NCI-H146 (cell line): Measurements from ENCODE around the gene CYB561D2.

Experiments used
- DNase-seq: peaks from one replicate; lab custom pipeline; 2025; lab: John Stamatoyannopoulos, UW

CYB561D2 gene

DNA sequence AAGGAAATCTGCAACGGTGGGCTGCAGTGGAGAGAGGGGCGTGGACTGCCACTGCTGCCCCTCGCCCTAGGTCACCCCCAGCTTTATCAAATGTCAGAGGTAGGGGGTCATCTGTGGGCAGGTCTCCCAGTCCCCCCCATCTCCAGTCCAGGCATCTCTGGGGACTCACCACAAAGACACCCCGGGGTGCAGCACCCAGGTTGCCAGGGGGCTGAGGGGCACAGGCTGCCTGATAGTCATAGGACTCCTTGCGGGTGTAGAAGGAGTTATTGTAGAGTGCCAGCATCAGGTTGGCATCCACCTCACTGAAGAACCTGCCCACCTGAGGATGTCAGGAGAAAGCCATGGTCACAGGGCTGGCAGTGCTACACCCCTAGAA lies 15.2 kb downstream of the CYB561D2 start:
- DNase-seq, result no peak

DNA sequence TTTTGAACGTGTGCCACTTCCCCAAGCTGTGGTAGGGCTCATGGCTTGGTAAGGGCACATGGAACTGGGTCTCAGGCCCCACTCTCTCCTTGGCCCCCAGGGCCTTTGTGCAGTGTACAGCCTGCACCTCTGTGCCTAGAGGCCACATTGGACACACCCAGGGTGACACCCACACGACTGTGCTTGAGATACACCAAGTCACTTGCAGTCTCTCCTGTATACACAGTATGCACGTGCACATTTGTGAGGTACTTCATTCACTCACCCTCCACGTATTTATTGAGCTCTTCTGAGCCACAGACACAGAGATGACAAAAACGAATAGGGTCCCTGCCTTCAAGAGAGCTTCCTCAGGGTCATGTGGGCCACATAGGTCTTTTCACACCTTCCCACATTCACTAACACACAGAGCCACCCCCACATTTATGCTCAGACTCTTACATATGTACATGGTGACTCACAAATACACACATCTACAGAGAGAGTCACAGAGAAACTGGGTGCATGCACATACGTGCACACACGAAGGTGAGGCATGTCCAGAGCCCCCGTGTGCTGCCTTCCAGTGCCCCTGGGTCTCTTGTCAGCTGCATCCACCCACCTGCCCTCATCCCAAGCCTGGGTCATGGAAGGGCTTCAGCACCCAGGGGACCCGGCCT lies 18.5 kb downstream of the CYB561D2 start:
- no peak for DNase-seq

DNA sequence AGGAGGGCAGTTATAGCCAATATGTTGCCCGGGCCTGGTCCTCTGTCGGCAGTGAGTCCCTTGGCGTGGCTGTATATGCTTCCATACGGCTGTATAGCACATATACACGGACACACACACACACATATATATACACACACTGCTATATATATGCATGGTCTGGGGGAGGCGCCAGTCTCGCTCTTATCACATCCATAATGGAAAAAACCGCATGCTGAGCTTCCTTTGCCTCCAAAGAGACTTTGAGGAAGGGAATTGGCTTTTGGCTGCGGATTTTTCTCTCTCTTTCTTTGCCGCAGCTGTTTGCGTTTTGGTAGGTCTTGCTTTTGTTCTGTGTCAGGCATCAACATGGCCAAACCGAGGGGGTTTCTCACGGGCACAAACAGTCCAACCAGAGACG lies 19.9 kb downstream of the CYB561D2 start:
- peak; percentile 32 for DNase-seq

DNA sequence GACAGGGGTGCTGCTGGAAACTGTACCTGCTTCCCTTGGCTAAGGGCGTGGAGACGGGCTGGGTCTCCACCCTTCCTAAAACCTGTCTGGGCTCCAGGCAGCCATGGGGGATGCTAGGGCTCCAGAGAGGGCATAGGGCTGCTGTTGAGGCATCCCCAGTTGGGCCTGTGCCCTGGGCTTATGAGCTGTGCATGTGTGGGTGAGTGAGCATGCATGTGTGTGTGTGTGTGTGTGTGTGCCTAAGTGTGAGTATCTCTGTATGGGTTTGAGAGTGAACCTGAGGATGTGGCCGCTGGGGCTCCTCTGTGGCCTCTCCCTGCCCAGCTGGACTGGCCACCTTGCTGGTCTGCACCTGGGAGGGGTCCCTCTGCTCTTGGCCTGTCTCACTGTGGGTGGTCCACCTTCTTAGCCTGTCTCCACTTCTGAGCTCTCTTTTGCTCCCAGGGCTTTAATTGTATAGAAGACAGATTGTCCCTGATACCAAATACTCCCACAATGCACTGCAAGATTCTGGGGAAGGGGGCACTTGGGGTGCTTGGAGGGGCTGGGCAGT lies 20.5 kb downstream of the CYB561D2 start:
- no peak for DNase-seq

DNA sequence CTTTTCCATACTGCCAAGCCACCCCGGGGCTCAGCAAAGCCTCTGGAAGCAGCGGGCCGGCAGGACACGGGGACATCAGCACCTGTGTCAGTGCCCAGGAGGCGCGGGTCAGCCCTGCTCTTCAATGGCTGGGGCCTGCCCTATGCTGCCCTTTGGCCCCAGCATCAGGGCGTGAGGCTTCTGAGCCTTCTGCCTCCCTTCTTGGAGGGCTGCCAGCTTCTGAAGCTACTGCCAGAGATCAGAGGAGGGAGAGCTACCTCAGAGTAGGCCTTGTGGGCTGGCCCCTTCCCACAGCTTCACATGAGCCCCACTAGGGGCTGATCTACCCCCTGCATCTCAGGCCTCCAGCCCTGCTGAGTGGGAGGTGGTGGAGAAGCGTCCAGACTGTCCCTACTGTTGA lies 21.7 kb downstream of the CYB561D2 start:
- DNase-seq, result no peak

DNA sequence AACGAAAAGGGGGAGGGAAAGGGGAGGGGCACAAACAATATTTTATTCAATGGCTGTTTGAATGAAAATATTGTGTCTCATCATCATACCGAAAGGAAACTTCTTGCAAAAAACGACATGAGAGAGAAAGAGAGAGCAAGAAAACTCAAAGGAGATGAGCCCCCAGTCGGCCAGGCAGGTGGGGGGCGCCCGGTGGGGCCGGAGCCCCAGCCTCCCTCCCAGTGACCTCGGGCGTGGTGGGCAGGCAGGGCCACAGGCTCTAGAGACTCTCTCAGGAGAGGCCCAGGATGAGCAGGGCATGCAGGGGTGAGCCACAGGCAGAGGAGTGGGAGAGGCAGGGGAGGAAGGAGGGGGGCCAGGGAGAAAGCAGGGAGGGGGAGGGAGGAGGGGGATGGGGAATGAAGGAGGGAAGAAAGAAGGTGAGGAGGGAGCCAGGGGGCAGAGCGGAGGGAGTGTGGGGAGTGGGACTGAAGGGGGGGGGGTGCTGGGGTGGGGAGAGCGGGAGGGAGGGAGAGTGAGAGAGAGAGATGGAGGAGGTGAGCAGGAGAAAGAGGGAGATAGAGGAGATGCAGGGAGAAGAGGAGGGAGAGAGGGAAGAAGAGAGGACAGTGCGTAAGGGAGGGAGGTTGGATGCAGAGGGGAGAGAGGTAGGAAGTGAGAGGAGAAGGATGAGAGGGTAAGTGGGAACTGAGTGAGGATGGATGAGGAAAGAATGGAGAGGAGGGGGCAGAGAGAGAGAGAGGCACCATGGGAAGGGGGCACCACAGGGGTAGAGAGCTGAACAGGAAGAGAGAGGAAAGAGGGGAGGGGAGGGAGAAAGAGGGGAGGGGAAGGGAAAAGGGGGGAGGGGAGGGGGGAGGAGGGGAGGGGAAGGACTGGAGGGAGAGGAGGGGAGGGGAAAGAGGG lies 22.7 kb downstream of the CYB561D2 start:
- DNase-seq, result no peak

DNA sequence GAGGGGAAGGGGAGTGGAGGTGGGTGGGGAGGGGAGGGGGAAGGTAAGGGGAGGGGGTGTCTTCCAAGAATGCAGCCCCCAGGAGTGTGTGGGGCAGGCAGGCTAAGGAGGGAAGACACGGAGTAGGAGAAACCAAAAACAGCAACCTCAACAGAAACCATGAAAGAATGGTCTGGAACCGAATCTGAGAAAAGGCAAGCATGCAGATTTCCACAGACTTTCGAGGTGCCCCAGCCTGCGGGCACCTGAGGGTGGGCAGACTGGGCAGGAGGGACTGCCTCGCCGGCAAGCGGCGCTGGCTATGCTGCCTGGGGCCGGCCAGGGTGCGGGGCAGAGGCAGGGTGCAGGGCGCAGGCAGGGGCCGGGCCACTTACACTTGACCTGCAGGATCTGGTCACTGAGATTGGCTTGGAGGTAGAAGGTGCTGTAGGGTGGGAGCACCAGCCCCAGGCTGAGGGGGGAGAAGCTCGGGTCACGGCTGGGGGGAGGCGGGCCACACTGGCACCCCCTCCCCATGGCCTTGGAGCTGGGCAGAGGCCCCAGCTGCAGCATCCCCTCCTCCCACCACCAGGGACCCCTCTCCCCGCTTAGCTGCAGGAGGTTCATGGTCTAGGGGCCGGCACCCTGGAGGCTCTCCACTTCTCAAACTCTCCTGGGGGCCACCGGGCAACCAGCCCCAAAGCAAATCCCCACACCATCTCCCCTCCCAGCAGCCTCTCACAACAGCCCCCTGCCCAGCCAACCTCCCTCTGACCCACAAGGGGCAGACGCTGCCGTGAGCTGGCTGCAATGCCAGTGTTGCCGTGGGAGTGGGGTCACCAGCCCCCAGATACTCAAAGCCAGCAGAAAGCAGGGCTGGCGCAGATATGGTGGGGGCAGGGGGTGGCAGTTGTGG lies 23.9 kb downstream of the CYB561D2 start:
- no peak for DNase-seq

DNA sequence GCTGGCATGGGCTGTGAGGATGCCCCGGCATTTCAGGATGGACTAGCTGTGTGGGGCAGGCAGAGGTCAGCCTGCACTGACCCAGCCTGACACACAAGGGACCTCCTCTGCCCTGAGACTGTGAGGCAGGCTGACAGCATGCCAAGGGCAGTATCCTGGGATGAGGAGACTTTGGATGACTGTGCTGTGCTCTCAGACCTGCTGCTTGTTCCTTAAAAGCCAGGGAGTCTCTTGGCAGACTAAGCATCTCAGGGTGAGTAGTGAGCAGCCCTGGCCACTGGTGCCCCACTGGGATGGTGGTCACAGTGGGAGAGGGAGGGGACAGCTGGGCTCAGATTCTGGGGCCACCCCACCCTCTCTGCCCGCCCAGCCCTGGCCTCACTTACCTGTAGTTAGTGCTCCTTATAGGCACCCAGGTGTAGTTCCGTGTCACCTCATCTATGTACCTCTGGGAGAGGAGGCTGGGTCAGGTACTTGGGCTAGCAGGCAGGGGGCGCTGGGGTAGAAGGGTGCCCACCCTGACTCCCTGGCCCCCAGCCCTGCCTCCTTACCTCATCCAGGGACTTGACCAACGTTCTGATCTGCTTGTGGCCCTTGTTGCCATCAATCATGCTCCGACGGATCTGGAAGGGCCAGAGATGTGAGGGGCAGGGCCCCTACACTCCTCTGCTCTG lies 24.7 kb downstream of the CYB561D2 start:
- no peak for DNase-seq

DNA sequence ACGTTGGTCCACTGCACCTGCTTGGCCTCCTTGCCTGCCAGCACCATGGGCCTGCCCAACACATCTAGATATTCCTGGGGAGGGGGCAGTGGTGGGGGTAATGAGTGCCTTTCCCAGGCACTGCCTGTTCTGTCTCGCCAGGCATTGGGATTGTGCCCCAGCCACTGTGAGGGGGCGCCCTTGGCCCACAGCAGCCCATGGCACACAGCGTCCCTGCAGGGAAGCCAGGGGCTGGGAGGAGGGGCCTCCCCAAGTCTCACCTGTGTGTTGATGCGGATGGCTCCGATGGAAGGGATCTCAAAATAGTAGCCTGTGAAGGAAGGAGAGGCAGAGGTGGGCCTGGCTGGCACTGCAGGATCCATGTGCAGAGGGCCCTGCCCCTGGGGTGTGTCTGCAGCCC lies 27.4 kb downstream of the CYB561D2 start:
- no peak for DNase-seq

DNA sequence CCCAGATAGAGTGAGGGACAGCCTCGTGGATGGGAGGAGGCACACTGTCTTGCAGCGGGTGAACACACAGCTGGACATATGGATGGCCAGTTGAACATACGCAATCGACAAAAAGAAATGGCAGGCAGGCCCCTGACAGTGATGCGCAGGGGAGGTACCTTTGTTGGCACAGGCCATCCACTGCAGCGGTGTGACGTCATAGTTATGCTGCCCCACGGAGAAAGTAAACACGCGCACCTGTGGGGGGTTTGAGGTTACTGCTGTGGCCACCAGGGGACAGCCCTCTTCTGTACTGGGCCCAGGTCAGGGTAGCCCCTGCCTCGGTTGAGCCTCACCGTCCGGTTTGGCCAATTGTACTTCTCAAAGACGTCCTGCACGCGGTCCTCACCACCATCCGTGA lies 28.1 kb downstream of the CYB561D2 start:
- peak; percentile 9 for DNase-seq

DNA sequence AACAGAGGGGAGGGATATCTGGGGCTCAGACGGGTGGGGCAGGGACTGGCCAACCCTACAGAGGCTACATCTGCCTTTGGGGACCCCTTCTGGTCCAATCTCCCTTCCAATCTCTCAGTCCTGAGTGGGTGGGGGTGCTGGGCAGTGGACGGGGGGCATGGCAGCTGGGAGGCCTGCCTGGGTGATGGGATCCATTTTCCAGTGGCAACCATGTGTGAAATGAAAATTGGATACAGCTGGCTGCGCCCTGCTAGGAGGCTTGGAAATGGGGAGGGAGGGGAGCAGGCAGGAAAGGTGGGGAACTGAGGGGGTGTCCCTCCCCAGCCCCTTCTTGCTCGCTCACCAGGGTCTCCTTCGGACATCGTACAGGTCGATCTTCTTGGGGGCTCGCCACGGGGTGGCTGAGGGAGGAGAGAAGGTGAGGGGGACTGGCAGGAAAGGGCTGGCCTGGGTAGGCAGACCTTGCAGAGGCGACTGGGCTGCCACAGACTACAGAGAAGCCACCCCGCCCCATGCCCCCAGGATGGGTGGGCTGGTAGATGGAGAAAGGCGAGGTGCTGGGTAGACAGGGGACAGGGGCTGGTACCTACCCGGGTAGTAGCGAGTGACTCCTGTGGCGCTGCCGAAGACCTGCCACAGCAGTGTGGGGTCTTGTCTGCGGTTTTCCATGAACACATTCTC lies 29.9 kb downstream of the CYB561D2 start:
- DNase-seq, result no peak

DNA sequence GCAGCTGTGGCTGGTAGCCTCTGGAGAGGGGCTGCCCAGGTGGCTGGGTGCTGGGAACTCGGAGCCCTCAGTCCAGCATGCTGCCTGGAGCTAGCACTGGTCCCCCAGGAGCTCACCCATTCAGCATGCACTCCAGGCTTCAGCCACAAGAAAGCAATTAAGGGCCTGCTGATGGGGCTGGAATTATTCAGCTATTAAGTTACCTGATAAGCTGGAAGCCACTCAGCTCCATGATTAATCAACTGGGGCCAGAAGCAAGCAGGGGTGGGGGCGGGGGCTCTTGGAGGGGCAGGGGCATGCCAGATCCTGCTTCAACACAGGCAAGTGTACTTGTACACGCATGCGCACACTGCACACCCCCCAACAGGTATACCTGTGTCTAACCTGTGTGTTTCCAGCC lies 30.7 kb downstream of the CYB561D2 start:
- DNase-seq, result peak; percentile 85

DNA sequence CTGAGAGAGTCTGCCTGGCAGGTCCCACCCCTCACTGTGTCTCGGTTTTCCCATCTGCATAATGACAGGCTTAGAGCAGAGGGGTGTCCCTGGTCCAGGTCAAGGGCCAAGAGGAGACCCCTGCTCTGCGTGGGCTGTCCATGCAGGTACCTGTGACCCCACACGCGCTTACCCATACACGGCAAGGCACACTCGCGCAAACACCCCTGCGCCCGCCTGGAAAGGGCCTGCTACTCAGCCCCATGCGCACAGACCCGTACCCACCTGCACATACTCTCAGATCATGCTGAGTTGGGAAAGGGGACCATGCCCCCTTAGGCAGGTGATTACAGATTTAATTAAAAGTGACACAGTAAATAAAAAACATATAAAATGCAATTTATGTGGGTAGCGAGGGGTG lies 32.1 kb downstream of the CYB561D2 start:
- DNase-seq, result no peak

DNA sequence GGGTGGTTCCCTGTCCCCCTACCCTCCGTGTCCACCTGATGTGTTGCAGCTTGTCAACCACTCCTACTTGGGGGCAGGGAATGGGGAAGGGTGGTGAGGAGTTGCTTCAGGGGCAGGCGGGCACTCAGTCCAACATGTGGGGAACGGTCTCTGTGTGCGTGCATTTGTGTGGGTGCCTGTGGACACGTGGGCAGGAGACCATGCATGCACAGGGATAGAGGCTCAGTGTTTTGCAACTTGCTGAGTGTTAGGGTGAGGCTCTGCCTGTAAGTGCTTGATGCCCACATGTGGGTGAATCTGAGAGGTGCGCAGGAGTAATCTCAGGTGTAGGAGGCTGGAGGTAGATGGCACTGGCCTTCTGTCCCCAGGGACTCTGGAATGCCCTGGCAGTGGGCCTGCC lies 33.1 kb downstream of the CYB561D2 start:
- DNase-seq, result no peak

DNA sequence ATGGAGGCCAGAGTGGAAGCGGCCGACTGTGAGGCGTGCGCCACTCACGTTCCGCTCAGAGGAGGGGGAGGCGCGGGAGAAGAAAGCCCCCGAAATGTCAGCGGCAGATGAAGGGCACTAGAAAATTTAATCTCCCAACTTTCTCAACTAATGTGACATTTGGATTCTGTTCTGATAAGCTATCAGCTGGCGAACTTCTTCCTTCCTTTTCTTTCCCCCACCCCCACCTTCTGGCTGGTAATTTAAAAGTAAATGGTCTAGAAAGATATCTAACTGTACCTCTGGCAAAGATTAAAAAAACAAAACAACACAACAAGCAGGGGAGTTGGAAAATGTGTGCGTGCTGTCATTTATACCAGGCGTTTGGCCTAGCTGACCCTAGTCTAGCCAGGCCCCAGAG lies 35.1 kb downstream of the CYB561D2 start:
- no peak for DNase-seq

DNA sequence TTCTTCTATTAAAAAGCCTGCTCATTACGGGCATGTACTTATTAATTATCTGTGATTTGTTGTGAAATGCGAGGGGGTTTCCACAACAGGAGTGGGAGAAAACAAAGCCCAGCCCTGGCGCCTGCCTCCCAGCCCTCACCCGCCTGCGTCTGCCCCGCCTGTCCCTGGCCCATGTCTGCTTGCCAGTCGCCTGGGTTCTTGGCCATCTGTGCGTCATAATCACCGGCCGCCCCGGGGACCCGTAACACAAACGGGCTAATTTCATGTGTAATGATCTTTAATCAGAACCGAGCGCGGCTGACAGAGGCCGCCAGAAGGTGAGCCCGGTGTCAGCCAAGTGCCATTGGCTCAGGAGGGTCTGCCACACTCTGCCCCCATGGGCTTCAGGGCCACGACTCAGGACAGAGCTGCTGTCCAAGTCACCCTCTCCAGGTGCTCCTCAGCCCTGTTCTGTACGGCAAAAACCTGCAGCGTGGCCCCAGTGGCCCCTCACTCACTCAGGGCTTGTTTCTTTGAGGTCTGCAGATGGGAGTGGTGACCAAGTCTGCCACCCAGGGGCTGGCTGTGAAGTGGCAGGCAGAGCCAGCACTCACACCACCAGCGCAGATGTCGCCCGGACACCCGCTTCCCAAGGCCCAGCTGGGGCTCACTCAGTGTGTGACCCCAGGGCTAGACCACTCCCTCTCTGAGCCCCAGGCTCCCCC lies 37.5 kb downstream of the CYB561D2 start:
- DNase-seq, result peak; percentile 49

DNA sequence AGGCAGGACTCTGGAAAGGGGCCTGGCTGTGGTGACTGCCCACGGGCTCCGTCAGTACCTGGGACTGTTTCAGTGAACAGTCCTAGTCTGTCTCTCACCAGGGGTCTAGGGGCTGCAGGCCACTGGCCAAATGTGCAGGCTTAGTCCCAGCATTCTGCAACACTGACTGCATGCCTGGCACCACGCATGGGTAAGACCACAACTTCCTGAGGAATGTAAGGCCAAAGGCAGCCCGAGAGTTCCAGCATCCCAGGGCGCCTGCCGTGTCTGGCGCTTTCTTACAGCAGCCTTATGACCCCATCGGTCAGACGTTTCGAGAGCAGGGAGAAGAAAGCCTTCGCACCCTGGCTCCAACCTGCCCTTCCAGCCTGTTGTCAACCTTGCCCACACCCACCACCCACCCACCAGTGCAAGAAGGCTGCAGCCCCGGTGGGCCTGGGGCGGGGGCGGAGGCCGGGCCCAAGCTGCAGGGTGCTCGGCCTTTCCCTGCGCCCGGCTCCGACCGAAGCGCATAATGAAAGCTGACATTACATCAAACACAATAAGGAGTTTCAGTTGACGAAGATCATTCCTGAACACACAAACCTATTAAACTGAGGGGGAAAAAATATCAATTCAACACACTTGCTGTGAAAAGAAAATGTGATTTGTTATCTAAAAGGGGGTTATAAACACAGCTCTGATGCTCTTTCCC lies 38.2 kb downstream of the CYB561D2 start:
- no peak for DNase-seq

DNA sequence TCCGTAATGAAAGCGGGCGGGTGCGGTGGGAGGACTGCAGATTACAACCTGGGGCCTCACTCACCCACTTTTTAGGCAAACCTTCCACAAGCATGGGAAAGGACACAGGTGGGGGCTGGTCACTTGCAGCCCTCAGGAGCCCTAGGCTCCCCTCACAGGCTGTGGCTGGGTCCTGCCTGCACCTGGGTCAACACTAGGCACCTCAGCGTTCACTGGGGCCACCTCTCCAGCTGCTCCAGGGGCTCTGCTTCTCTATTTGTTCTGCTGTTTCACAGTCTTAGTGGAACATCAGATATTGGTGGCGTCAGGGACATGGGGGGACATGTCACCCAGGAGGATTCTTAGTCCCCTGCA lies 38.7 kb downstream of the CYB561D2 start:
- no peak for DNase-seq

DNA sequence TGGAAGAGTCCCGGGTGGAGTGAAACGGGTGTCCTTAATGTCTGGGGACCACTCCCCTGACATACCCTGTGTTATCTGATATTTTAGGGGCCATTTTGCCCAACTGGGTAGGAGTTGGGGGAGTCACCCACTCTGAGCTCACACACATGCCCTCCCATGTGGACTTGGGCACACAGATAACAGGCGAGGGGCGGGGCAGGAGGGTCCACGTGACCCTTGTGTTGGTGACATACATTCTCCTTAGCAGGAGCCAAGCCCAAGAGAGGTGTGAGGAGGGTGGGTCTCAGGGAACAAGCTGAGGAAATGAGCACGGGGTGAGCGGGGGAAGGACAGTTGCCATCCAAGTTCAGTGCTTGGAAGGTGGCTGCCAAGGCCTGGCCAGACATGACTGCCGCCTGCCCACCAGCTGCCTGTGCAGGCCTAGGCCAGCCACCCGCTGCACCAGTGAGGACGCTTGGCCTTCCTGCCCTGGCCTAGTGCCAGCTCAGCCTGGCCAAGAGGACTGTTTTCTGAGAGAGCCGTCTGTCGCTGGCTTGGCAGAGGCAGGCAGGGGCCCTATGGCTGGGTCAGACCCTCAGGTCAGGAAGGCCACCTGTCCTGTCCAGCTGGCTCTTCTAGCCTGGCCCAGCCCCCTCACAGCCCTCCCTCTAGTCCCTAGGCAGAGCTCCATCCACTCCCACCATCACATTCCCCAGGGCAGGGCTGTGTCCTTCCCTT lies 40.0 kb downstream of the CYB561D2 start:
- no peak for DNase-seq
